Muscle layer of duodenum (tissue), 2 donors: ENCODE measurements around the gene TRRAP.

Source experiments
- H3K27ac ChIP-seq: one replicate; pipeline ENCODE4 v1.7.0; 2013; ENCODE audit warnings: mild to moderate bottlenecking, low read length
- H3K27me3 ChIP-seq: one replicate; pipeline ENCODE4 v1.7.0; 2013; ENCODE audit warnings: low read depth, mild to moderate bottlenecking, control low read depth, low read length
- H3K36me3 ChIP-seq, 2 donors: one replicate each; pipeline ENCODE4 v1.7.0; 2013; ENCODE audit warnings: low read length in 2 of 2, control low read depth in 1 of 2, mild to moderate bottlenecking in 1 of 2; ENCODE audit not compliant: insufficient read depth in 2 of 2, control insufficient read depth in 1 of 2
- H3K4me1 ChIP-seq, 2 donors: one replicate each; pipeline ENCODE4 v1.7.0; 2013; ENCODE audit warnings: low read length in 2 of 2, mild to moderate bottlenecking in 2 of 2, control low read depth in 1 of 2, moderate library complexity in 1 of 2; ENCODE audit not compliant: insufficient read depth in 2 of 2, control insufficient read depth in 1 of 2
- H3K4me3 ChIP-seq, 2 donors: one replicate each; pipeline ENCODE4 v1.7.0; 2013; ENCODE audit warnings: low read length in 2 of 2, low read depth in 1 of 2, mild to moderate bottlenecking in 1 of 2
- H3K9me3 ChIP-seq, 2 donors: one replicate each; pipeline ENCODE4 v1.7.0; 2013; ENCODE audit warnings: low read length in 2 of 2, control low read depth in 1 of 2, mild to moderate bottlenecking in 1 of 2; ENCODE audit not compliant: control insufficient read depth in 1 of 2
- donor health status: healthy.

TRRAP gene

DNA sequence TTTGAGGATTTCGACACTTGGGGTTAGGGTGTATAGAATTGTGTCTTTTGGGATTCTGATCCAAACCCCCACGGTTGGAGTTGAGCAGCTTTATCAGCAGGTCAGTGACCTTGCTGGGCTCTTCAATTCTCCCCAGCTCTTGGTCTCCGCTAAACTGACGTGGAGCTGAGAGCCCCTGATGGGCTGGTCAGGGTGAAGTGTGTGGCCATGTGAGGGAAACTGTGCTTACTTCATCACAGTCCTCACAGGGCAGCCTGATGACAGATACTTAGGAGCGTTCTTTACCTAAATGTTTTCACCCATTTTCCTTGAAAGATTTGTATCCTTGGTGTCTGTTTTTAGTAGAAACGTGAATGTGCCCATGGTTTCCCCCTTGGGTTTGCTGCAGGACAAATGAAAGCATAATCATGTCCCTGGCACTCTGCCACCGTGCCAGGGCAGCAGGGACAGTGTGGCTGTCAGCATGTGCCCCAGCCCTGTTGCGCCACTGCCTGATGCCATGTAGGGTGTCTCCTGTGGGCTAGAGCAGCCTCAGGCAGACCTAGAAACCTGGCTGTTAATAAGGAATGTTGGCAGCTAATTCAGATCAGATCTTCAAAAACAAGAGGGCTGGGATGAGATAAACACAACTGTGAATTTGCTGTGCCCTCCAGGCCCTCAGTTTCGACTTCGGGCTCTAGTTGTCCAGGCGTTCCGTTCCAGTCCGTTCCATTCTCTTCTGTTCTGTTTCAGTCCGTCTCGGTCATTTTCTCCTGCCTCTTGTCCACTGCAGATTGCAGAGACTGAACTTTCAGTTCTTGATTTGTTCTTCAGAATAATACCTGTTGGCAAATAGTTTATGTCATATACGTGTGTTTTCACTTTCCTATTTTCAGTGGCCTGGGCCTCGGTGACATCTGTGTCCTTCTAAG lies 96.8 kb downstream of the TRRAP start:
- H3K9me3 ChIP-seq: no peaks in the 10 kb centered on the region
- H3K27ac ChIP-seq: no peak overlapping the region
- H3K4me1 ChIP-seq: no peaks in the 10 kb centered on the region
- H3K27me3 ChIP-seq: no peaks in the 10 kb centered on the region
- no peak overlapping the region for H3K4me3 ChIP-seq
- H3K36me3 ChIP-seq: peaks cover 88 to 100% of the 10 kb centered on the region in 2 donors

DNA sequence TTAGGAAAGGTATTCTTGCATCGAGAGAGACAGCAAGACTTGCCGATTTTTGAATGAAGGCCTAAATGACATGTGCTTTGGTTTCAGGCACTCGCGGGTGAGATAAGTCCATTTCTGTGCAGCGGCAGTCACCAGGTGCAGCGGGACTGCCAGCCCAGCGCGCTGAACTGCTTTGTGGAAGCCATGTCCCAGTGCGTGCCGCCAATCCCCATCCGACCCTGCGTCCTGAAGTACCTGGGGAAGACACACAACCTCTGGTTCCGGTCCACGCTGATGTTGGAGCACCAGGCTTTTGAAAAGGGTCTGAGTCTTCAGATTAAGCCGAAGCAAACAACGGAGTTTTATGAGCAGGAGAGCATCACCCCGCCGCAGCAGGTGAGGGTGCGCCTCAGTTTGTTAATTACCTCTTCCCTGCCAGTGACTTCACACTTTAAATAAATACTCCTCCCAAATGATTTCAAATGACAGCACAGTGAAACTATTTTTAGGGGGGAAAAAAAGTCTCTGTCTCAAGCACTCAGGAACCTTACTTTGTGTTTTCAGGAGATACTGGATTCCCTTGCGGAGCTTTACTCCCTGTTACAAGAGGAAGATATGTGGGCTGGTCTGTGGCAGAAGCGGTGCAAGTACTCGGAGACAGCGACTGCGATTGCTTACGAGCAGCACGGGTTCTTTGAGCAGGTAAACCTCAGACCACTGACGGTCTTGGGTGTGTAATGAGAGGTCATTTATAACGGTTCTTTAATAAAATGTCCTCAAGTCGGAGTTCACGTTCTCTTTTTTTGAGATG lies 98.3 kb downstream of the TRRAP start:
- Histone ChIP-seq H3K36me3 (peaks cover 84 to 94% of the 10 kb centered on the region in 2 donors), H3K9me3 (no peaks in the 10 kb centered on the region), H3K4me1 (no peaks in the 10 kb centered on the region), H3K27me3 (no peaks in the 10 kb centered on the region), H3K4me3 (no peak overlapping the region), H3K27ac (no peak overlapping the region)

DNA sequence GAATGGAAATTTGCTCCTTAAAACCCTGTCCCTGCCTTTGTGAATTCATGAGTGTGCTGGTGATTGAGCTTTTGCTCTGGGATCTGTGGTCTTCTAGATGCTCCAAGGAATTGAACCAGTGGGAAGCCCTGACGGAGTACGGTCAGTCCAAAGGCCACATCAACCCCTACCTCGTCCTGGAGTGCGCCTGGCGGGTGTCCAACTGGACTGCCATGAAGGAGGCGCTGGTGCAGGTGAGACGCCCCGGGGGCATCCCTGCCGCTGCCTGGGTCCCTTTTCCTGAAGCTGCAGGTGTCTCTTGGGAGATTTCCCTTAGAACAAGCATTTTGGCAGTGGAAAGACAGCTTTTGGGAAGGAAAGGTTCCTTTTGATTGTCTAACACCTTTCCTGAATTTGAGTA lies 100.3 kb downstream of the TRRAP start:
- no peak overlapping the region for H3K4me3 ChIP-seq
- H3K36me3 ChIP-seq: peaks cover 85 to 94% of the 10 kb centered on the region in 2 donors
- H3K27me3 ChIP-seq: no peaks in the 10 kb centered on the region
- H3K27ac ChIP-seq: no peak overlapping the region
- no peaks in the 10 kb centered on the region for H3K4me1 ChIP-seq
- no peaks in the 10 kb centered on the region for H3K9me3 ChIP-seq

DNA sequence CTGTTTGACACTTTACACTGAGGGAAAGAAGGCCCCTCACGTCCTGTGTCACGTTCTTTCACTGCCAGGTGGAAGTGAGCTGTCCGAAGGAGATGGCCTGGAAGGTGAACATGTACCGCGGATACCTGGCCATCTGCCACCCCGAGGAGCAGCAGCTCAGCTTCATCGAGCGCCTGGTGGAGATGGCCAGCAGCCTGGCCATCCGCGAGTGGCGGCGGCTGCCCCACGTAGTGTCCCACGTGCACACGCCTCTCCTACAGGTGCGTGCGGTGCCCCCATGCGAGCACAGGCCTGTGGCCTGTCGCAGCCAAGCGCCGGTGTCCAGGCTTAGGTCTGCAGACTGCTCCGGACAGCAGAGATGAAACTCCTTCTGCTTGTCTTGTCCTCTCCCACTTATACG lies 103.4 kb downstream of the TRRAP start:
- H3K4me3 ChIP-seq: no peak overlapping the region
- H3K36me3 ChIP-seq: peaks cover 82 to 94% of the 10 kb centered on the region in 2 donors
- no peaks in the 10 kb centered on the region for H3K27me3 ChIP-seq
- no peaks in the 10 kb centered on the region for H3K9me3 ChIP-seq
- no peaks in the 10 kb centered on the region for H3K4me1 ChIP-seq
- H3K27ac ChIP-seq: no peak overlapping the region

DNA sequence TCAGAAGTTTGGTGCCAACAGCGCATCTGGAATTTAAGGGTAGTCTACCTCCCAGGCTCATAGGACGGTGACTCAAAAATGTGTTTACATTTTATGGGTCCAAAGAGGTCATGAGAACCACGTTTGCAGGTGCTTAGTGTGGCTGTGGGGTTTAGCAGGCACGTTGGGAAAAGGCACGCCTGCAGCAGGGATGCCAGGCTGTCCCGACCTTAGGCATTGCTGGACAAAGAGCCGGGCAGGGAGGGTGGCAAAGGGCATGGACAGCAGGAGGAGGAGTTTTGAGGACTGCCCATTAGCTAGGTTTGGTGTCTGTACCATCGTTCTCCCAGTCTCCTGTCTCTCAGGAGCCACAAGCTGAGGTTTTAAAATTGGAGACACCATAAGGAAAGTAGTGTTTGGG lies 104.4 kb downstream of the TRRAP start:
- H3K36me3 ChIP-seq: peaks cover 72 to 89% of the 10 kb centered on the region in 2 donors

DNA sequence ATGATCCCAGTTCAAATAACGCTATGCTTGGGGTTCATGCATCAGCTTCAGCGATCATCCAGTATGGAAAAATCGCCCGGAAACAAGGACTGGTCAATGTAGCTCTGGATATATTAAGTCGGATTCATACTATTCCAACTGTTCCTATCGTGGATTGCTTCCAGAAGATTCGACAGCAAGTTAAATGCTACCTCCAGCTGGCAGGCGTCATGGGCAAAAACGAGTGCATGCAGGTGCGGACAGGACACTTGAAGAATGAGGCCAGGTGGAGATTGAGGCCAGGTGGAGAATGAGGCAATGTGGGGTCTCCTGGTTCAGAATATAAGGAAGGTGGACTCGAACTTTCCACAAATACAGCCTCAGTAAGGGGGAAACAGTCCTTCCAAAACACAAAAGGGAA lies 105.8 kb downstream of the TRRAP start:
- Histone ChIP-seq H3K36me3 (peaks cover 71 to 85% of the 10 kb centered on the region in 2 donors), H3K9me3 (no peaks in the 10 kb centered on the region), H3K4me1 (no peaks in the 10 kb centered on the region), H3K27ac (no peak overlapping the region), H3K4me3 (no peak overlapping the region), H3K27me3 (no peaks in the 10 kb centered on the region)

More for the DNA sequence above, 104.4 kb downstream of the TRRAP start:
- H3K27me3 ChIP-seq: no peaks in the 10 kb centered on the region
- H3K27ac ChIP-seq: no peak overlapping the region
- no peaks in the 10 kb centered on the region for H3K4me1 ChIP-seq
- H3K9me3 ChIP-seq: no peaks in the 10 kb centered on the region
- H3K4me3 ChIP-seq: no peak overlapping the region

DNA sequence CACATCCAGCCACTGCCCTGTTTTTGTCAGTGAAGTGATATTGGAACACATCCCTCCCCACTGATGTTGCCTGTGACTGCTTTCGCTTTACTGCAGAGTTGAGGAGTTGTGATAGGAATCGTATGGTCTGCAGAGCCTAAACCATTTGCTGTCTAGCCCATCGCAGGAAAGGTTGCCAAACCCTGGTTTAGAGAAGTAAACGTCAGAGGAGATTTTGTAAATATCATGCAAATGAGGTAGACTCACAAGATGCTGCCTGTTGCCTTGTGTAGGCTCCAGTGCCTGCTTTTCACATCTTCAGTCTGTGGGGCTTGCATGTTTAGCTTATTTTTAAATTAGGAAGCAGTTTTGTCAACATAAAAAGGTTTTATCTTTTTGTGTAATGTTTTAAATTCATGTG lies 107.1 kb downstream of the TRRAP start:
- H3K27ac ChIP-seq: no peak overlapping the region
- H3K4me1 ChIP-seq: no peaks in the 10 kb centered on the region
- H3K4me3 ChIP-seq: no peak overlapping the region
- H3K27me3 ChIP-seq: no peaks in the 10 kb centered on the region
- peaks cover 66 to 86% of the 10 kb centered on the region in 2 donors for H3K36me3 ChIP-seq
- H3K9me3 ChIP-seq: no peaks in the 10 kb centered on the region

DNA sequence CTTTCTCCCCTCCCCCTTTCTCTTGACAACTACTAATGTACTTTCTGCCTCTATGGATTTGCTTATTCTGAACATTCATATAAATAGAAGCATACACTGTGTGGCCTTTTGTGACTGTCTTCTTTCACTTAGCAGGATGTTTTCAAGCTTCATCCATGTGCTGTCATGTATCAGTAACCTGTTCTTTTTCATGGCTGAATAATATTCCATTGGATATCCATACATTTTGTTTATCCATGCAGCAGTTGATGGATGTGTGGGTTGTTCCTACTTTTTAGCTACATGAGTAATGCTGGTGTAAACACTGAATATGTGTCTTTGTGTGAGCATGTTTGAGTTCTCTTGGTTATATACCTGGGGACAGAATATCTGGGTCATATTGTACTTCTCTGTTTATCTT lies 107.6 kb downstream of the TRRAP start:
- no peaks in the 10 kb centered on the region for H3K4me1 ChIP-seq
- no peaks in the 10 kb centered on the region for H3K27me3 ChIP-seq
- H3K4me3 ChIP-seq: no peak overlapping the region
- peaks cover 66 to 87% of the 10 kb centered on the region in 2 donors for H3K36me3 ChIP-seq
- no peaks in the 10 kb centered on the region for H3K9me3 ChIP-seq
- H3K27ac ChIP-seq: no peak overlapping the region

DNA sequence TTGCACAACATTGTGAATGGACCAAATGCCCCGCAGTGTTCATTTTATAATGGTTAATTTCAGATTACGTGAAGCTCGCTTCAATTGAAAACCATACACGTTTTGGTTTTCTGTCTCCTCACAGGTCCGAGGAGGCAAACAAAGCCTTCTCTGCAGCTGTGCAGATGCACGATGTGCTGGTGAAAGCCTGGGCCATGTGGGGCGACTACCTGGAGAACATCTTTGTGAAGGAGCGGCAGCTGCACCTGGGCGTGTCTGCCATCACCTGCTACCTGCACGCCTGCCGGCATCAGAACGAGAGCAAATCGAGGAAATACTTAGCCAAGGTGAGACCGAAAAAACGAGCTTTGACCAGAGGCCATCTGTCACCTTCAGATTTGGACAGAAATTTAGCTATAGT lies 110.3 kb downstream of the TRRAP start:
- Histone ChIP-seq H3K27me3 (no peaks in the 10 kb centered on the region), H3K4me3 (no peak overlapping the region), H3K36me3 (peaks cover 70 to 89% of the 10 kb centered on the region in 2 donors), H3K4me1 (no peaks in the 10 kb centered on the region), H3K27ac (no peak overlapping the region), H3K9me3 (no peaks in the 10 kb centered on the region)

DNA sequence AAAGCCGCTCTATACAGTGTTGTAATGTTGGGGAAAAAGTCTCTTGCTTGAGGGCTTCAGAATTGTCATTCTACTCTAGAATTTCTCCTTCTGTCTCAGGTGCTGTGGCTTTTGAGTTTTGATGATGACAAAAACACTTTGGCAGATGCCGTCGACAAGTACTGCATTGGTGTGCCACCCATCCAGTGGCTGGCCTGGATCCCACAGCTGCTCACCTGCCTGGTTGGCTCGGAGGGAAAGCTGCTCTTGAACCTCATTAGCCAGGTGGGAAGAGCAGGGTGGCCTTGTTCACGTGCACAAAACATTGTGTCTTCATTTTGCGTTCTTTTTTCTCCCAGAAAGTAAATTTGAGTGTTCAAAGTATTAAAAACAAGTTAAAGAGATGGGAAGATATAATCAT lies 112.0 kb downstream of the TRRAP start:
- Histone ChIP-seq H3K27ac (no peak overlapping the region), H3K36me3 (peaks cover 74 to 90% of the 10 kb centered on the region in 2 donors), H3K4me3 (no peak overlapping the region), H3K4me1 (no peaks in the 10 kb centered on the region), H3K9me3 (no peaks in the 10 kb centered on the region), H3K27me3 (no peaks in the 10 kb centered on the region)

DNA sequence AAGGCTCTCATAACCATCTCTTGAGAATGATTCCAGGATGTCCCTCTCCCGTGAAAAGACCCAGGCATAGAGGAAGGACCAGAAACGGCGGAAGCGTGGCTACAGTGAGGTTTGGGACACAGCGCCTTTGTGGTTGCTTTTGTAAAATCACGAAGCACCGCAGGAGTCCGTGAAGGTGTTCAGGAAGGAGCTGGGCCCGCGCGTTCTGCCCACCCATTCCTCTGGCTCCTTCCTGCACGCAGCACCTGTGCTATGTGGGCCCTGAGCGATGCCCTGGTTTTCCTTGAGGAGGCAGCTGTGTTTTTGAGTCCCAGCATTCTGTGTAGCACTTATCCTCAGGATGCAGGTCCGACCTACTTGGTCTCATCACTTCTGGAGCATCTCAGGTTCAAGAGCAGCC lies 112.8 kb downstream of the TRRAP start:
- Histone ChIP-seq H3K36me3 (peaks cover 74 to 90% of the 10 kb centered on the region in 2 donors), H3K27me3 (no peaks in the 10 kb centered on the region), H3K4me1 (no peaks in the 10 kb centered on the region), H3K4me3 (no peak overlapping the region), H3K9me3 (no peaks in the 10 kb centered on the region), H3K27ac (no peak overlapping the region)
